D341Med (cell line): ENCODE measurements around the gene METAP2.
A peak's percentile ranks its signal among the peaks of the same experiment; 100 is the strongest.
"Not testable (repeated sequence)": the region's sequence is repeated elsewhere in the genome, so short reads cannot be mapped to it uniquely, and the experiment has no call there.

Experiments
- DNase-seq: peaks from one replicate; pipeline ENCODE4 v3.0.0; 2012; ENCODE audit warnings: low spot score

Gene METAP2

DNA sequence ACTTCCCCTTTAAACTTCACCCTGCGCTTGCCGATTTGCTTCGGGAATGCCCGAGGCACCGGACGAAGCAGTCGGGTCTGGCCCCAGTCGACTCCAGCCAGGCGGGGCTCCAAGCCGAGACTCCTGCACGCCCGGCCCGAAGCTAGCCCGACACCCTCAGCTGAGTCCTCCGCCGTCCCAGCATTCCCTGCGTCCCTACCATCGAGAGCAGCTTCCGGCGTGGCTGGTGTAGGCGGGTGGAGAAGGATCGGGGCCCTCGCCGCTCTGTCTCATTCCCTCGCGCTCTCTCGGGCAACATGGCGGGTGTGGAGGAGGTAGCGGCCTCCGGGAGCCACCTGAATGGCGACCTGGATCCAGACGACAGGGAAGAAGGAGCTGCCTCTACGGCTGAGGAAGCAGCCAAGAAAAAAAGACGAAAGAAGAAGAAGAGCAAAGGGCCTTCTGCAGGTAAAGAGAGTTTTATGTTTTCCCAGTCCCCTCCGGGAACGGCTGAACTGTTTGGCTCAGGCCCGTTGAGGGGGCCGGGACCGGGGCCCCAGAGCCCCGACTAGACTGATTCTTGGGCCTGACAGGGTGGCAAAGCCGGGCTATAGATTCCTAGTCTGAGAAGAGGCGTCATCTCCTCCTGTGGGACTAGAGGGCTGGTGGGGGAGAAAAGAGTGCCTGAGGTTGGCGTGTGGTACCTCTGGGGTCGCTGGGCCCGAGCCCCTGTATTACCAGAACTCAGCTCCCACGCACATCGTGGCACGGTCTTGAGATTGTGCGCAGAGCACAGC is at the start of gene METAP2:
Gene METAP2 (plus strand): TSS at position 269 of the 776 bp plus-strand sequence. CDS start 28 bp downstream, at position 297.
- peak; percentile 96 for DNase-seq

- DNase-seq, result no peak
These were observed 49.5 kb upstream of the METAP2 start for GRCh38 chr12:95424271-95424994.

DNA sequence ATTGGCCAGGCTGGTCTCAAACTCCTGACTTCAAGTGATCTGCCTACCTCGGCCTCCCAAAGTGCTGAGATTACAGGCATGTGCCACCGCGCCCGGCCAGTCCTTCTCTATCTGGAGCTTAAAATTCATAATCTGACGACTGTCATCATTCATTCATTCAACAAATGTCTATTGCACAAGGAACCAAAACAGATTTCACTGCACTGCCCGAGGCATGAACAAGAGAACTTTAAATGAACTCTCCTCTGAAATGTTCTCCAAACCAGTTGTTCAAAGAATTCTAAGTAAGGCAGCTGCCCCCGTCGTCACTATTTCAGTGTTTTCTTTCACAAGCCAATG is 44.8 kb upstream of the METAP2 start:
- no peak for DNase-seq

DNA sequence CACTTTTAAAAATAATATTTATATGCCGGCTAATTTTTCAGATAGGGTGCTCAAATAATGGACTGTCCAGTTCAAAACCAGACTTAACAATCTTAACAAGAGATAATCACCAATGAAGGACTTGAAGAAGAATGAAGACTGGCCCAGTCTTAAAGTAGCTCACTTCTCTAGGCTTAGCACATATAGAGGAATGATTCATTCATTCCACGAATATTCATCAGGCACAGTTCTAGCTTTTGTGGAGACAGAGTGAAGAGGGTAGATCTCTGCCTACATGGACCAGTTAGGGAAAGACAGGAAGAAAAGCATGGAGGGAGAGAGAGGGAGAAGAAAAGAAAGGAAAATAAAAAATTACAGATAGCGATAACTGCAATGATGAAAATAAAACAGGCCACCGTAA is 42.8 kb upstream of the METAP2 start:
- DNase-seq, result no peak

DNA sequence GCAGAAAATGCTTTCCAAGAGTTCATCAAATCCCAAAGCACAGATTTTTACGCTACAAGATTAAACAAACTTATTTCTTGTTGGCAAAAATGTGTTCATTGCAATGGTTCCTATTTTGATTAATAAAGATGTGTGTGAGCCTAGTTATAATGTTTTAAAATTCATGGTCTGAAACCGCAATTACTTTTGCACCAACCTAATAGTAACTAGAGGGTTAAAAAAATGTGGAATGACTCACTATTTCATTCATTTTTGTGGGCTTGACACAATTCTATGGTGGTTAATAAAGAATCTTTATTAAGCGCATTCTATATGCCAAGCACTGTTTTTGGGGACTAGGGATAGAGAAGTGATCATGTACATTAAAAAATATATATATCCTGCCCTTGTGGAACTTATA is 38.6 kb upstream of the METAP2 start:
- DNase-seq, result no peak

DNA sequence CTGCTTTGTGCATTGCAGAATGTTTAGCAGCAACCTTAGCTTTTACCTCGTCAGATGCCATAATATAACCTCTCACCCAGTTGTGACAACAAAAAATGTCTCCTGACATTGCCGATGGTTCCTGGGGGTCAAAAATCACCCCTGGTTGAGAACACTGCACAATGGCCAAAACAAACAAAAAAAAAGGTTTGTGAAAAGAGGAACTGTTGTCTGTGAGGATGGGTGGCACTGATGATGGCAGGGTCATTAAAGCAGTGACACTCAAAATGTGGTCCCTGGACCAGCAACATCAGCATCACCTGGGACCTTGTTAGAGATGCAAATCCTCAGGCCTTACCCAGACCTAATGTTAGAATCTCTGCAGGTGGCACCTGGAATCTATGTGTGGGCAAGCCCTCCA is 36.4 kb upstream of the METAP2 start:
- no peak for DNase-seq

DNA sequence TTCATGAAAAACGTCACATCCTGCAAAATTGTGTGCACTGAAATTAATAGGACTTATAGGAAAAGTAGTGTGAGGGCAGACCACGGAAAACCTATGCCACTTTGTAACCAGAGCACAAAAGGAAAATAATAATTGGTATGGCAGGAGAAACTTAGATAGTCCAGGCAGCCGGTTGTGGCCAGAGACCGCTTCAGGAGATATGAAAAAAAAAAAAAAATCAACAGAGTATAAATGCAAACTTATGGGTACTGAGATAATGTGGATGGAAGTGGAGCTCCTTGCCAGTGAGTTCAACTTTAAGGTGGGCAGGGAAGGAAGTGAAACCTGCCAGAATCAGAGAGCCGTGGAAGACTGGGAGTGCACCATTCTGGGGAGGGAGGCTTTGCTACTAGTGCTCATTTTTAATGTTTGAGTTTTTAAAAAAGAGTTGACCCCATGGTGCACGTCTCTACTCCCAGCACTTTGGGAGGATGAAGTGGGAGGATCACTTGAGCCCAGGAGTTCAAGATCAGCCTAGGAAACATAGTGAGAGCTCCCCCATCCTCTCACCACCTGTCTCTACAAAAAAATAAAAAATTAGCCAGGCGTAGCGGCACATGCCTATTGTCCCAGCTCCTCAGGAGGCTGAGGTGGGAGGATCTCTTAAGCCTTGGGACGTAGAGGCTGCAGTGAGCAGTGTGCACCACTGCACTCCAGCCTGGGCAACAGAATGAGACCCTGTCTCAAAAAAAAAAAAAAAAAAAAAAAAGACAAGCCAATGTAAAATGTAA is 34.3 kb upstream of the METAP2 start:
- no peak for DNase-seq

GRCh38 chr12:95440401-95440800 is 33.6 kb upstream of the METAP2 start:
- DNase-seq, result no peak

GRCh38 chr12:95443459-95443858 is 30.5 kb upstream of the METAP2 start:
- no peak for DNase-seq

- DNase-seq, result not testable (repeated sequence)
These were observed 28.9 kb upstream of the METAP2 start for GRCh38 chr12:95445099-95445498.

GRCh38 chr12:95445884-95446505 is 28.0 kb upstream of the METAP2 start:
- DNase-seq, result no peak

DNA sequence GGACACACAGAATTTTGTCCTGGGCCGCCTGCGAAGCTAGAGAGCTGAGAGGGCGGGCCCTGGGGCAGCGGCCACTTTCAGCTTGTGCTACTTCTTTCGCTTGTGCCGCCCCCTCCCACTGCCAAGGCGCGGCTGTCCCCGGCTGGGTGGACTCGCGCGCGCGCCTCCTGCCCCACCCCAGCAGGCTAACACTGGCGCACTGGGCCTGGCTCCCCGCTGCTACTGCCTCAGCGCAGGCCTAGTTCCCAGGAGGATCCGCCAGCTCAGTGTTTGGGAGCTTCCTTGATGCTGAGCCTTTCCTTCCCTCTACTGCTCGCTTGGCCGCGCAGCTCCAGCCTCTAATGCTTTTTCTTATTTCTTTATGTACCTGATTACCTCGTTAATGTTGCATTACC is 27.4 kb upstream of the METAP2 start:
- DNase-seq, result peak; percentile 35

DNA sequence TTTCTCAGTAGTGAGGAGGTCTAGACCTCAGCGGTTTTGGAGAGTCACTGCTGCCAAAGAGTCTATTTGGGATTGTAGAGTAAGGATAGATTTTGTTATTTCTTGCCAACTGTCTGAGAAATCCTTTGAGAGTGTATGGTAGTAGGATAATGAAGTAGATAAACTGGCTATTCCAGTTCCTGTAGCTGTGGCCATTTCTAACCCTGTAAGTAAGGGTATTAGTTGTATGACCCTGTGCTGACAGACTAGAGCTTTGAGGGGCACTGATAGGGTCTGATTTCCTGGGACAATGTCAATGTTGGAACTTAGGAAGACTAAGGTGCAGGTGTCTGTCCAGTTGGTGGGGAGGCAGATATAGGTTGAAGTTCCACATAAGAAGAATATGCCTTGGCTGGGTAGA is 24.3 kb upstream of the METAP2 start:
- DNase-seq, result not testable (repeated sequence)

GRCh38 chr12:95452501-95452900 is 21.5 kb upstream of the METAP2 start:
- DNase-seq, result not testable (repeated sequence)

- DNase-seq, result not testable (repeated sequence)
These were observed 20.1 kb upstream of the METAP2 start for GRCh38 chr12:95453881-95454280.

GRCh38 chr12:95454780-95455215 is 19.2 kb upstream of the METAP2 start:
- not testable (repeated sequence) for DNase-seq

GRCh38 chr12:95457605-95458004 is 16.3 kb upstream of the METAP2 start:
- not testable (repeated sequence) for DNase-seq

DNA sequence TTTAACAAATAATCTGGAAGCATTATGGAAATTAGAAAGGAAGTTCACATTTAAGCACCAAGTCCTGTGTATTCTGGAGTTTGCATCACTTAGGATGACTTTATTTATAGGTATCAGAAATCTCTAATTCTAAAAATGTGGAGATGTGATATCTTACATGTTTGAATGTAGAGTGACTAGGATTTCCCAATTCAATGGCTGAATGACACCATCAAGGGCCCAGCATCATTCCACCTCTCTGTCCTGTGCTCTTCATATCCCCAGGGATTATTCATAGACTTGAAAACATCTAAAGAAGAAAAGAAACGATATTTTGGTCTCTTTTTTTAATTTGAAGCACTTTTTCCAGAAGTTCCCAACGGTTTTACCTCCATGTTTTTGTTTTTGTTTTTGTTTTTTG is 15.2 kb upstream of the METAP2 start:
- no peak for DNase-seq

DNA sequence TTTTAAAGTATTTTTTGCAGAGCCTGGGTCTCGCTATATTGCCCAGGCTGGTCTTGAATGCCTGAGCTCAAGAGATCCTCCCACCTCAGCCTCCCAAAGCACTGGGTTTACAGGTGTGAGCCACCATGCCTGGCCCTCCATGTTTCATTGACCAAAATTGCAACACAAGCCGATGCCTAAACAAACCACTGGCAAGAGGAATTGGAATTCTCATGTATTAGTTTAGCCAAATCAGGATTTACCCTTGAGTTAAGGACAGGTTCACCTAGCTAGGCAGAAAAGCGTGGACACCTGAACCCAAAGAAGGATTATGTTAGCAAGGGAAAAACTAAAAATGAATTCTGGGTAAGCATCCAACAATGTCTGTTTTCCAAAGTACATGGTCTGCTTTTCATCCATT is 14.6 kb upstream of the METAP2 start:
- DNase-seq, result no peak

- DNase-seq, result no peak
These were observed 13.8 kb upstream of the METAP2 start for GRCh38 chr12:95460105-95460504.

- no peak for DNase-seq
These were observed 13.1 kb upstream of the METAP2 start for GRCh38 chr12:95460896-95461295.

GRCh38 chr12:95462081-95462480 is 11.9 kb upstream of the METAP2 start:
- no peak for DNase-seq
